Prostate gland (tissue), 2 donors: ENCODE measurements around the gene COPS8.

ENCODE experiments used
- POLR2A ChIP-seq: fragments of 450-650 bp; IDR thresholded peaks from one replicate; pipeline ENCODE4 v1.6.1; 2016; ENCODE audit warnings: antibody characterized with exemption, mild to moderate bottlenecking
- POLR2AphosphoS5 ChIP-seq: sonication (generic); formaldehyde crosslinking; IDR thresholded peaks from one replicate; pipeline ENCODE4 v1.6.1; 2017; ENCODE audit warnings: antibody characterized with exemption
- TF ChIP-seq, protein P1 (sequence below), 4 experiments: fragments of 200-600 bp in 2 of 4; fragments of 450-650 bp in 2 of 4; sonication (generic) in 2 of 4; IDR thresholded peaks; 1 replicate in 3 of 4; 2 replicates in 1 of 4; pipeline ENCODE4 v1.5.1; 2016 to 2019; ENCODE audit warnings: antibody characterized with exemption in 4 of 4, mild to moderate bottlenecking in 2 of 4, moderate library complexity in 2 of 4

- TF ChIP-seq, protein P1, sequence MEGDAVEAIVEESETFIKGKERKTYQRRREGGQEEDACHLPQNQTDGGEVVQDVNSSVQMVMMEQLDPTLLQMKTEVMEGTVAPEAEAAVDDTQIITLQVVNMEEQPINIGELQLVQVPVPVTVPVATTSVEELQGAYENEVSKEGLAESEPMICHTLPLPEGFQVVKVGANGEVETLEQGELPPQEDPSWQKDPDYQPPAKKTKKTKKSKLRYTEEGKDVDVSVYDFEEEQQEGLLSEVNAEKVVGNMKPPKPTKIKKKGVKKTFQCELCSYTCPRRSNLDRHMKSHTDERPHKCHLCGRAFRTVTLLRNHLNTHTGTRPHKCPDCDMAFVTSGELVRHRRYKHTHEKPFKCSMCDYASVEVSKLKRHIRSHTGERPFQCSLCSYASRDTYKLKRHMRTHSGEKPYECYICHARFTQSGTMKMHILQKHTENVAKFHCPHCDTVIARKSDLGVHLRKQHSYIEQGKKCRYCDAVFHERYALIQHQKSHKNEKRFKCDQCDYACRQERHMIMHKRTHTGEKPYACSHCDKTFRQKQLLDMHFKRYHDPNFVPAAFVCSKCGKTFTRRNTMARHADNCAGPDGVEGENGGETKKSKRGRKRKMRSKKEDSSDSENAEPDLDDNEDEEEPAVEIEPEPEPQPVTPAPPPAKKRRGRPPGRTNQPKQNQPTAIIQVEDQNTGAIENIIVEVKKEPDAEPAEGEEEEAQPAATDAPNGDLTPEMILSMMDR (IDR thresholded peaks at IDR 0.05), result no peak
- TF ChIP-seq POLR2AphosphoS5 (no peak), POLR2A (no peak)
Measured at GRCh38 chr2:237044281-237044680, 41.4 kb upstream of the COPS8 start.
